Measurements from ENCODE around the gene RAB3GAP1.

GRCh38 chr2:135183822-135184221, 131.7 kb downstream of the RAB3GAP1 start:
- TF ChIP-seq, protein P1, sequence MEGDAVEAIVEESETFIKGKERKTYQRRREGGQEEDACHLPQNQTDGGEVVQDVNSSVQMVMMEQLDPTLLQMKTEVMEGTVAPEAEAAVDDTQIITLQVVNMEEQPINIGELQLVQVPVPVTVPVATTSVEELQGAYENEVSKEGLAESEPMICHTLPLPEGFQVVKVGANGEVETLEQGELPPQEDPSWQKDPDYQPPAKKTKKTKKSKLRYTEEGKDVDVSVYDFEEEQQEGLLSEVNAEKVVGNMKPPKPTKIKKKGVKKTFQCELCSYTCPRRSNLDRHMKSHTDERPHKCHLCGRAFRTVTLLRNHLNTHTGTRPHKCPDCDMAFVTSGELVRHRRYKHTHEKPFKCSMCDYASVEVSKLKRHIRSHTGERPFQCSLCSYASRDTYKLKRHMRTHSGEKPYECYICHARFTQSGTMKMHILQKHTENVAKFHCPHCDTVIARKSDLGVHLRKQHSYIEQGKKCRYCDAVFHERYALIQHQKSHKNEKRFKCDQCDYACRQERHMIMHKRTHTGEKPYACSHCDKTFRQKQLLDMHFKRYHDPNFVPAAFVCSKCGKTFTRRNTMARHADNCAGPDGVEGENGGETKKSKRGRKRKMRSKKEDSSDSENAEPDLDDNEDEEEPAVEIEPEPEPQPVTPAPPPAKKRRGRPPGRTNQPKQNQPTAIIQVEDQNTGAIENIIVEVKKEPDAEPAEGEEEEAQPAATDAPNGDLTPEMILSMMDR (IDR thresholded peaks at IDR 0.05): no peak
- TF ChIP-seq POLR2A (IDR thresholded peaks at IDR 0.05): no peak

Measured in testis (tissue), 2 donors.